Stimulated activated CD8-positive, alpha-beta memory T cell treated with anti-CD3 and anti-CD28 coated beads, Interleukin-4, amount 100 ng/mL, for 24 hours (primary cell): ENCODE measurements around the gene COPS3.
"Not testable (repeated sequence)": the region's sequence is repeated elsewhere in the genome, so short reads cannot be mapped to it uniquely, and the experiment has no call there.

Experiments used
- DNase-seq: peaks from one replicate; pipeline ENCODE4 v3.0.0-alpha.2; 2020; ENCODE audit warnings: low read depth

Gene COPS3

DNA sequence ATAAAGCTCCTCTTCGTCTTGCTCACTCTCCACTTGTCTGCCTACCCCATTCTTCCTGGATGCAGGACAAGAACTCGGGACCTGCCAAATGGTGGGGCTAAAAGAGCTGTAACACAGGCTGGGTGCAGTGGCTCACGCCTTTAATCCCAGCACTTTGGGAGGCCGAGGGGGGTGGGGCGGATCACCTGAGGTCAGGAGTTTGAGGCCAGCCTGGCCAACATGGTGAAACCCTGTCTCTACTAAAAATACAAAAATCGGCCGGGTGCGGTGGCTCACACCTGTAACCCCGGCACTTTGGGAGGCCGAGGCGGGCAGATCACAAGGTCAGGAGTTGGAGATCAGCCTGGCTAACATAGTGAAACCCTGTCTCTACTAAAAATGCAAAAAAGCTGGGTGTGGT, 20.6 kb upstream of the COPS3 start:
- not testable (repeated sequence) for DNase-seq

DNA sequence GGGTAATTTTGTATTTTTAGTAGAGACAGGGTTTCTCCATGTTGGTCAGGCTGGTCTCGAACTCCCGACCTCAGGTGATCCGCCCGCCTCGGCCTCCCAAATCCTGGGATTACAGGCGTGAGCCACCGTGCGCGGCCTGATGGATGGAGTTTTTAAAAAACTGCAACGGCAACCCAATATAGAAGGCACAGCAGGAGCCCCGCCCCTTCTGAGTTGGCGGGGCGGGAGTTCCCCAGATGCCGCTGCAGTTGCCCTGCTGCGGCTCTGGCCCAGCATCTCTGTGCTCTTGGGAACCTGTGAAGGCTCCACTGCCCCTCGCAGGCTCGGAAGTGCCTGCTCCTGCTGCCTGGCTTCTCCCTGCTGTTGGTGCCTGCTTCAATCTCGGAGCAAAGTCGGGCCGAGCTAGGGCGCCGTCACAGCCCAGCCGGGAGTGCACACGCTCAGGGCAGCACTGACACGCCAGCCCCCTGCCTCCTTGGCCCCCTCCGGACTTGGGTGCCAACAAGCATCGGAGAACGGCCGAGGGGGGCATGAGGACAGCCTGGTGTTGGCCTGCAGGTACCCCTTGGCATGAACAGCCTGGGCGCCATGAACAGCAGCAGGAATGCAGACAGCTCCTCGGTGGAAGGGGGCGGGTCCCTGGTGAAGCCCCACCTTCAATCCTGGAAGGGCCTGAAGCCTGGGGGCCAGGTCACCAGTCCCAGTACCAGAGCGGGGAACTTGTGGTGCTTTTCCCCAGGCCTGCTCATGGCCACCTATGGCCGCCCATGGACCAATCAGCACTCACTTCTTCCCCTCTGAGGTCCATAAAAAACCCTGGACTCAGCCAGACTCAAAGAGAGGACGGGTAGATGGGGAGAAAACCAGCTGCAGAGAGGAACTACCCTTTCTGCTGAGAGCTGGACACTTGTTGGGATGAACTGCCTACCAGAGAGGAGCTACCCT, 19.9 kb upstream of the COPS3 start:
- DNase-seq, result peak; percentile 47

DNA sequence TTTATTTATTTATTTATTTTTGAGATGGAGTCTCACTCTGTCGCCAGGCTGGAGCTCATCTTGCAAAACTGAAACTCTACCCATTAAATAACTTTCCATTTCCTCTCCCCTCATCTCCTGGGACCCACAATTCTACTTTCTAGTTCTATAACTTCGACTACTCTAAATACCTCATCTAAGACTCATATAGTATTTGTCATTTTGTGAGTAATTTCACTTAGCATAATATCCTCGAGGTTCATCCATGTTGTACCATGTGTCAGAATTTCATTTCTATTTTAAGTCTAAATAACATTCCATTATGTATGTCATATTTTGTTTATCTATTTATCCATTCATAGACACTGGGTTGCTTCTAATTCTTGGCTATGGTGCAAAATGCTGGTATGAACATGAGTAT, 17.1 kb upstream of the COPS3 start:
- DNase-seq, result no peak

DNA sequence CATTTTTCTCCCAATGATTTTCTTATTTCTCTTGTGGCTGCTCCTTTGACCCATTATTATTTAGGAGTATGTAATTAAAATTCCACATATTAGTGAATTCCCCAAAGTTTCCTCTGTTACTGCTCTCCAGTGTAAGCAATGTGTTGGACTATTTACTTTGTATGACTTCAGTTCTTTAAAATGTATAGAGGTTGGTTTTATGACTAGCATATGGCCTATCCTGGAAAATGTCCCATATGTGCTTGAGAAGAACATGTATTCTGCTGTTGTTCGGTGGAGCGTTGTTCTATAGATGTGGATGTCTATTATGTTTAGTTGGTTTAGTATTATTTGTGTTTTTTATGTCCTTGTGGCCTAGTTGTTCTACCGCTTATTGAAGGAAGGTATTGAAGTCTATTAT, 16.2 kb upstream of the COPS3 start:
- DNase-seq, result no peak

DNA sequence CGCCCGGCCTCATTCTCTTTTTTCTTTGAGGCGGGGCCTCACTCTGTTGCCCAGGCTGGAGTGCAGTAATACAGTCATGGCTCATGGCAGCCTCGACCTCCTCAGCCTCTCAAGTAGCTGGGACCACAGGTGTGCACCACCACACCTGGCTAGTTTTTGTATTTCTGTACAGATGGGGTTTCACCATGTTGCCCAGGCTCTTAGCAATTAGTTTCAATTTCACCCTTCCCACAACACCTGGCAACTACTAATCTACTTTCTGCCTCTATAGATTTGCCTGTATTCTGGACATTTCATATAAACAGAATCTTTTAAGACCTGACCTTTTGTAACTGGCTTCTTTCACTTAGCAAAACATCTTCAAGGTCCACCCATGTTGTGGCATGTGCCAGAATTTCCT, 14.1 kb upstream of the COPS3 start:
- DNase-seq, result no peak

DNA sequence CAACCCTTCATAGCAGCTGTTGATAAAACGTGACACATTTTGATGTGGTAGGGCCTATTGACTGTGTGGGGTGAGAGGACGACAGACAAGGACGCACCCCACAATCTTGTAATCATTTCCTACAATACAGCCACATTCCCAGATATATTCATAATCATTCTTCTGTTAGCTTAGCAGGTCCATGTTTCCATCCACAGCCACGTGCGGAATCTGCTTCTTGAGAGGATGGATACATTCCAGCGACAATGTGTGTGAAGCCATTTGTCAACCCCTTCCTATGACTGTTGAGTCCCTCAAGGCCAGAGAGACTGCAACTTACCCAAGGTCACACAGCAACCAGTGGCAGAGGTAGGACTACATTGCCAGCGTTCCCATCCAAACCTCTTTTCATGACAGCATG, 8.7 kb upstream of the COPS3 start:
- no peak for DNase-seq

DNA sequence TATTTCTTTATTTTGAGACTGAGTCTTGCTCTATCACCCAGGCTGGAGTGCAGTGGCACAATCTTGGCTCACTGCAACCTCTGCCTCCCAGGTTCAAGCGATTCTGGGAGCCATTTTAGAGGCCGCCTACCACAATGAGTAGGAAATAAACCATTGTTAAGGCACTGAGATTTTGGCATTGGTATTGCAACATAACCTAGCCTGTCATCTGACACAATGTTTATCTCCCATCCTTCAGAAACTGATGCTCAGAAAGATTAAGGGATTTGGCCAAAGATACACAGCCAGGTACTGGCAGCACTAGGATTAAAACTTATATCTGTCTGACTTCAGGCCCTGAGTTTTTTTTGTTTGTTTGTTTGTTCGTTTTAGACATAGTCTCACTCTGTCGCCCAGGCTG, 8.0 kb upstream of the COPS3 start:
- no peak for DNase-seq

DNA sequence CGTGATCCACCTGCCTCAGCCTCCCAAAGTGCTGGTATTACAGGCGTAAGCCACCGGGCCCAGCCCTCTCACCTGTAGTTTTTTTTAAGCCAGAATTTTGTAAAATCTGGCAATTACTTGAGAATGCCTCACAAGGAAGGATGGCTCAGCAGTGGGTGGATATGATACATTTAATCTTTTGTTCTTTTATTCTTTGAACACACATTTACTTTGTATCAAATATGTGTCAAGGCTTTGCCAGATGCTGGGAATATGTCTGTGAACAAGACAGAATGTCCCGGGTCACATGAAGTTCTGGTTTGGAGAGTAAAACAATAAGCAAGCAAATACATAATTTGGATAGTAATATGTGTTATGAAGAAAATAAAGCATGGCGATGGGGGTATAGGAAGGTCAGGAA, 4.9 kb upstream of the COPS3 start:
- DNase-seq, result no peak

DNA sequence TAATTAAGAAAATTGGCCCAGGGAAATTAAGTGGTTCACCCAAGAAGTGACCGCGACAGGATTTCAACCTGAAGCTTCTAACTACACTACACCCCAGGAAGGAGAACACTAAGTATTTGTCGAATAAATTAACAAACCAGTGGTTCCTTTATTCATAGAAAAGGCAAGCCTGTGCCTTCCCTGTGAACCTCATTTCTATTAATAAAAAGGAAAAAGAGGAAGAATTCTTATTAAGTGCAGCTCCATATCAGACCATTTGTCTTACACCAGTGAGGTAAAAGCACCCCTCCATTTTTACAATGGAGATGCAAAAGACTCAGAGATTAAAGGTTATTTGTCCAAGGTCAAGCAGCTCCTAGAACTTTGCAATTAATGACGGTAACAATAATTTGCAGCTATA, 1.7 kb downstream of the COPS3 start:
- DNase-seq, result no peak

DNA sequence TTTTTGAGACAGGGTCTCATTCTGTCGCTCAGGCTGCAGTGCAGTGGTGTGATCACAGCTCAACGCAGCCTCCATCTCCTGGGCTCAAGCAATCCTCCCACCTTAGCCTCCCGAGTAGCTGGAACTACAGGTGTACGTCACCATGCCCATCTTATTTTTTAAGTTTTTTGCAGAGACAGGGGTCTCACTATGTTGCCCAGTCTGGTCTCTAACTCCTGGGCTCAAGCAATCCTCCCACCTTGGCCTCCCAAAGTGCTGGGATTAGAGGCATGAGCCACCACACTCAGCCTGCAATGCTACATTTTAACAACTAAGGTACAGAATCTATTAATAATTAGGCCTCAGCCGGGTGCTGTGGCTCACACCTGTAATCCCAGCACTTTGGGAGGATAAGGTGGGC, 3.6 kb downstream of the COPS3 start:
- DNase-seq, result not testable (repeated sequence)

DNA sequence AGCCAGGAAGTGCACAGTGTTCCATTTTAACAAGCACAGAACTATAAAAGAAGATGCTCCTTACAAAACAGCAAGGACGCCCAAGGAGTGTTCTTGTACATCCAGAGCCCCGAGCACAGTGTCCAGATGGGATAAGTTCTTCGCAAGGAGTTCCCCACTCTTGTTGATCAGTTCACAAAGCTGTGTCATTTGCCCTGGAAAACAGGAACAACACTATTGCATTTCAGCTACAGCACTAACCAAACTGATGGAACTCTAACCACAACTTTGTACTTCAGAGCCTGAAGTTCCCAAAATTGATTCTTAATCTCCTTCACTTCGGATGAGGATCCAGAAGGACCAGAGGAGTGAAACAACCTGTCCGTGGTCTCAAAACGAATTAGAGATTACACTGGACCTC, 5.1 kb downstream of the COPS3 start:
- no peak for DNase-seq

DNA sequence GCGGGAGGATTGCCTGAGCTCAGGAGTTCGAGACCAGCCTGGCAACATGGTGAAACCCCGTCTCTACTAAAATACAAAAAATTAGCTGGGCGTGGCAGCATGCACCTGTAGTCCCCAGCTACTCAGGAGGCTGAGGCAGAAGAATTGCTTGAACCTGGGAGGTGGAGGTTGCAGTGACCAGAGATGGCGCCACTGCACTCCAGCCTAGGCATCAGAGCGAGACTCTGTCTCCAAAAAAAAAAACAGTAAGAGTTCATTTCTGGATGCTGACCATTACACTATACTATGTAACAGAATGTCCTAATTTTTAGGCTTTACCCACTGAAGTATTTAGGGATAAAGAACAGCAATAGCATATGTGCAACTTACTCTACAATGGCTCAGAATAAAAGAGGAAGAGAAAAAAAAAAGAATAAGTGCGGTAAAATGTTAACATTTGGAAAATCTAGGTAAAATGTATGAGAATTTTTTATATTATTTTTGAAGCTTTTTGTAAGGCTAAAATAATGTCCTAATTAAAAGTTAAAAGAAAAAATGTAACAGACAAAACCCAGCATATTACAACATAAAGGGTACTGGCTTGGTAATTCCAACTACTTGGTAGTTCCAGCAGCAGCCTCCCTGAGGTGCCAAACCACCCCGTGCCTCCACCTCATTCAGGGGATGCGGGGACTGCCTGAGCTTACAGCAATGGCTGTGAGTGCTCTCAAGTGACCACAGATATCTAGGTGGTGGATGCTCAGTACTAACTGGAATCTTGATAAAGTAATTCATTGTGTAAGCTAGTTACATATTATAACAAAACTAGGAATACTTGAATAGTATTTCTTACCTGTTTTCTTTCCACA, 10.9 kb downstream of the COPS3 start:
- DNase-seq, result no peak

DNA sequence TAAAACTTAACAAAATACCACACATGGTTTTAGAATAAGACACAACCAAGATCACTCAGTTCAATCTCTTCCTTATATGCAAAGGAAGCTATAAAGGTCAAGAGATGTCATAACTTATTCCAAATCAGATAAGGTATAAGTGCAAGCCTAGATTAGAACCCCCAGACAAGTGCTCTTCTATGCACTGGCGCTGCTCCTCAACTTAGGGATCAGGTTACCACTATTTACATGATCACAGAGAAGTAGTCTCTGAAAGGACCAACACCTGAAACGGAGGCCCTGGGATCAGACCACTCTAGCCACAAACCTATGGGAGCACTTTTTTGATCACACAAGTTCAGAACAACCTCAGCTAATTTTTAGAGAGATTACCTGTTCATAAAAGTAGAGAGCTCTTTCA, 16.6 kb downstream of the COPS3 start:
- DNase-seq, result no peak

DNA sequence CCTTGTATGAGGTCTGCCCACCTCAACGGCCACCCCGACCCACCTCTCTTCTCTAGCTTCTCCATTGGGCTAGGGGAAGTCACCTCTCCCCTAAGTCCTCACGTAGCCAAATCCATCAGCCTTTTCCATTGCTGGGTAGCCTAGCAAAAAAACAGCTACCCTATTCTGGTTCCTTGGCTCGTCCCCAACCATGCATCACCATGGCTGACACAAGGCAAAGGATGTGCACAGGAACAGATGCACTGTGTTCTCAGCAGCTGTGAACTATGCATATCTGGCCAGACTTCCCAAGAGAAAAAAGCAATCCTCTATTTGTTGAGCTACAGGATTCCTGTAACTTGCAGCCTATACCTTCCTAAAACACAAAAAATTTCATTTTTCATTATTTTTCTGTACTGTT, 22.0 kb downstream of the COPS3 start:
- no peak for DNase-seq

DNA sequence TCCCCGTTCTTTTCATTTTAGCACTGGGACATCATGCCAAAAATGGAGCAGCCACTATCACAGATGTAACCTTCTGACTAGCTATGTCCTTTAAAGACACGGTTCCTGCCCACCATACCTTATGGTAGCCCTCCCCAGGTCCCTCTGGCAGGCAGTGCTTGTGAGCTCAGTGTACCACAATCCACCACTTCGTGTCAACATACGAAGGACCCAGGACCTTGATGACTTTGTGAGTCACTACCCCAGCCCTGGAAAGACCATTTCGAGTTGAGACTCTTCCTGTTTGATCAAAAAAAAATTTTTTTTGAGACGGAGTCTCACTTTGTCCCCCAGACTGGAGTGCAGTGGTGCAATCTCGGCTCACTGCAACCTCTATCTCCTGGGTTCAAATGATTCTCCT, 23.0 kb downstream of the COPS3 start:
- no peak for DNase-seq

DNA sequence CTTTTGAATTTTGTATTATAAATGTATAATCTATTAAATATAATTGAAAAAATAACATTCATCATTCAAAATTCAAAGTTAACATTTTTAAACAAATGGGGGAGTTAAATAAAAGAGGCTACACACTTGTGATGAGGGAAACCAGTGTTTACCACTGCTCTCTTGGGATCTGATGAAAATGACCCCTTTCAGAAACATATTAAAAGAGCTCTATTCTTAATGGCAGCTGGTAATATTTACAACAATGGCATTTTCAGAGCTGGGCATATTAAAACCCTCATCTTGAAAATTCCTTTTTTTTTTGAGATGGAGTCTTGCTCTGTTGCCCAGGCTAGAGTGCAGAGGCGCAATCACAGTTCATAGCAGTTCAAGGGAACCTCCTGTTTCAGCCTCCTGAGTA, 24.7 kb downstream of the COPS3 start:
- no peak for DNase-seq

DNA sequence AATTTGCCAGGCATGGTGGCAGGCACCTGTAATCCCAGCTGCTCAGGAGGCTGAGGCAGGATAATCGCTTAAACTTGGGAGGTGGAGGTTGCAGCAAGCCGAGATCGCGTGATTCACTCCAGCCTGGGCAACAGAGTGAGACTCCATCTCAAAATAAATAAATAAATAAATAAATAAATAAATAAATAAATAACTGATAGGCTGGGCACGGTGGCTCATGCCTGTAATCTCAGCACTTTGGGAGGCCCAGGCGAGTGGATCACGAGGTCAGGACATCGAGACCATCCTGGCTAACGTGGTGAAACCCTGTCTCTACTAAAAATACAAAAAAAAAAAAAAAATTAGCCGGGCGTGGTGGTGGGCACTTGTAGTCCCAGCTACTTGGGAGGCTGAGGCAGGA, 25.4 kb downstream of the COPS3 start:
- DNase-seq, result not testable (repeated sequence)

DNA sequence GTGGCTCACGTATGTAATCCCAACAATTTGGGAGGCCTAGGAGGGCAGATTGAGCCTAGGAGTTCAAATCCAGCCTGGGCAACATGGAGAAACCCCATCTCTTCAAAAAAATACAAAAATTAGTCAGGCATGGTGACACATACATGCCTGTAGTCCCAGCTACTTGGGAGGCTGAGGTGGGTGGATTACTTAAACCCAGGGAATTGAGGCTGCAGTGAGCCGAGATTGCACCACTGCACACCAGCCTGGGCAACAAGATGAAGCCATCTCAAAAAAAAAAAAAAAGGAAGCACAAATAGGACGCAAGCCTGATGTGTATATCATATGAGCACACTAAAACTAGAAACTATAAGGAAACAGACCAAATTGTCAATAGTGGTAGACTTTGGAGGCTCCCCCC, 27.0 kb downstream of the COPS3 start:
- no peak for DNase-seq

DNA sequence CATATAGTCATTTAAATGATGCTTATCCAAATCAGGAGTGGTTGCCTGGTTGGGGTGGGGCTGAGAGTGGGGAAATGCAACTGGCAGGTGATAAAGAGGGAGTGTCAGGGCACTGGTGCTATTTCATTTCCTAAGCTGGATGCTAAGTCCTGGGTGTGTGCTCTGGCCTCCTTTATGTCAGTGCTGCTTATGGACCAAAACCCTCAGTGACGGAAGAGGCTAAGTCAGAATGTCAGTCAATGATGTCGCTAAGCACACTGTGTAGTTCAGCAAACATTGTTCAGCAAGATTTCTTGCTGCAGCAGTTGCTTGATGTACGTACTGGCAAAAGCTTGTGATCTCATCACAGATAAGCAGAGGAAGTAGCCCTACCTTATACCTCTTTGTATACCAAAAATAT, 27.6 kb downstream of the COPS3 start:
- DNase-seq, result no peak

DNA sequence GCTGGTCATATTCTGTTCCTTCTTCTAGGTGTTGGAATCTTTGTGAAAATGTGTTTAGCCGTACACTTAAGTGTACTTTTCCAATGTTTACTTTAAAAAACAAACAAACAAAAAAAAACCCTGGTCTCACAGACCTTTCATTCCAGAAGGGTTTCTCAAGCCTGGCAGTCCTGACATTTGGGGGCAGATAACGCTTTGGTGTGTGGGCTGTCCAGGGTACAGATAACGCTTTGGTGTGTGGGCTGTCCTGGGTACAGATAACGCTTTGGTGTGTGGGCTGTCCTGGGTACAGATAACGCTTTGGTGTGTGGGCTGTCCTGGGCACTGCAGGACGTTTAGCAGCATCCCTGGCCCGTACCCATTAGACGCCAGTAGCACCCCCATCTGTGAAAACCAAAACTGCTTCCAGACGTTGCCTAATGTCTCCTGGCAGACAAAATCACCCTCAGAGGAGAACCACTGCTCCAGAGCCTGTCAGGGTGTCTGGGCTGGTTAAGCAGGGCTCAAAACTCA, 28.8 kb downstream of the COPS3 start:
- no peak for DNase-seq

DNA sequence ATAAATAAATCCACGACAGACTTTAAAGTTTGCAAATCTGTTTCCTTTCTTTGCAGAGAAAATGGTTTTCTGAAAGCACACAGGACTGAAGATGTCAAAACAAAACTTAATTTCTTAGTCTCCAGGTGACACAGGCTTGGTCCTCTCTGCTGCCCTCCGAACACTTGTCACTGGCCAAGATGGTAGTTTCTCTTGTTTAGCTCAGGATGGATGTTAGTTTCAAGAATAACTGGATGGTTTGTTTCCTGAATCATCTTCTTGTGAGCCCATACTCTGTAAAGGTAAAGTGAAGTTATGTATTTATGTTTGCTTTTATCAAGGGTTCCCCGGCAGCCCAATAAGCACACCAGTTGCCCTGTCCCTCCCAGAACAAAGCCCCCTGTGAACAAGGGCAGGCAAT, 34.2 kb downstream of the COPS3 start:
- DNase-seq, result no peak

DNA sequence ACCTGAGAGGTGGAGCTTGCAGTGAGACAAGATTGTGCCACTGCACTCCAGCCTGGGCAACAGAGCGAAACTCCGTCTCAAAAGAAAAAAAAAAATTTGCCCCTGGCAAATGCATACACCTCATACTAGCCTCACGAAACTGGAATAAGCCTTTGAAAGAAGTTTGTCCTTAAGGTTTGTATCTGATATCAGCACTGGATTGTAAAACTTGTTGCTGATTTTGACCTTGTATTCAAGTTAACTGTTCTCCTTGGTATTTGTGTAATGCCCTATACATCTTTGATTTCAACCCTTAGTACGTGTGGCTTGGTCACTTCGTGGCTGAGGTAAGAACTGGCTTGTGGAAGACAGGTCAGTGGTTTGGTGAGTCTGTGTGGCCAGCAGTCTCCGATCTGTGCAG, 37.9 kb downstream of the COPS3 start:
- no peak for DNase-seq

DNA sequence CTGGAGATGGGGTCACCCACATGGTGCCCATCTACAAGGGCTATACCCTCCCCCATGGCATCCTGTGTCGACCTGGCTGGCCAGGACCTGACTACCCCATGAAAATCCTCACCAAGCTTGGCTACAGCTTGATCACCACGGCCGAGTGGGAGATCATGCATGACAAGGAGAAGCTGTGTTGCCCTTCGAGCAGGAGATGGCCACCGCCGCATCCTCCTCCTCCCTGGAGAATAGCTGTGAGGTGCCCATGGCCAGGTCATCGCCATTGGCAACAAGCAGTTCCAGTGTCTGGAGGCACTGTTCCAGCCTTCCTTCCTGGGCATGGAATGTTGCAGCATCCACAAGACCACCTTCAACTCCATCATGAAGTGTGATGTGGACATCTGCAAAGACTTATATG, 38.8 kb downstream of the COPS3 start:
- DNase-seq, result no peak
